ENCODE measurements around the gene SH2D7. TPM values are rescaled to one million over a fixed set of nuclear protein-coding genes. Genes with fewer than 3 reads are reported as not detected.

SH2D7 gene
- total and polyA plus RNA-seq, 12 donors = not detected

DNA sequence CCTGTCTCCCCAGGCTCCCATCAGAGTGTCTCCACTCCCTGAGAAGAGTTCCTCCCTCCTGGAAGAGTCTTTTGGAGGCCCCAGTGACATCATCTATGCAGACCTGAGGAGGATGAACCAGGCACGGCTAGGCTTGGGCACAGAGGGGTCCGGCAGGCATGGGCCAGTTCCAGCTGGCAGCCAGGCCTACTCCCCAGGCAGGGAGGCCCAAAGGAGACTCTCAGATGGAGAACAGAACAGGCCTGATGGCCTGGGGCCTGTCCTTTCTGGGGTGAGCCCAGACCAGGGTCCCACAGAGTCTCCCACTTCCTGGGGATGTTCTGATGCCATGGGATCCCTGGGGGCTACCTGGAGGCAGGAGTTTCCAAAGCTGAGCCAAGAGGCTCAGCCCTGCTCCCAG, 8.5 kb downstream of the SH2D7 start:
- no peaks in the 10 kb centered on the region for H3K36me3 ChIP-seq
- no peak for DNase-seq
- no peaks in the 10 kb centered on the region for H3K9me3 ChIP-seq
- H3K27me3 ChIP-seq = no peaks in the 10 kb centered on the region
- no peak for ATAC-seq
- intact Hi-C loops (cut with DNase I) = no loop called here
- TF ChIP-seq, protein P1, sequence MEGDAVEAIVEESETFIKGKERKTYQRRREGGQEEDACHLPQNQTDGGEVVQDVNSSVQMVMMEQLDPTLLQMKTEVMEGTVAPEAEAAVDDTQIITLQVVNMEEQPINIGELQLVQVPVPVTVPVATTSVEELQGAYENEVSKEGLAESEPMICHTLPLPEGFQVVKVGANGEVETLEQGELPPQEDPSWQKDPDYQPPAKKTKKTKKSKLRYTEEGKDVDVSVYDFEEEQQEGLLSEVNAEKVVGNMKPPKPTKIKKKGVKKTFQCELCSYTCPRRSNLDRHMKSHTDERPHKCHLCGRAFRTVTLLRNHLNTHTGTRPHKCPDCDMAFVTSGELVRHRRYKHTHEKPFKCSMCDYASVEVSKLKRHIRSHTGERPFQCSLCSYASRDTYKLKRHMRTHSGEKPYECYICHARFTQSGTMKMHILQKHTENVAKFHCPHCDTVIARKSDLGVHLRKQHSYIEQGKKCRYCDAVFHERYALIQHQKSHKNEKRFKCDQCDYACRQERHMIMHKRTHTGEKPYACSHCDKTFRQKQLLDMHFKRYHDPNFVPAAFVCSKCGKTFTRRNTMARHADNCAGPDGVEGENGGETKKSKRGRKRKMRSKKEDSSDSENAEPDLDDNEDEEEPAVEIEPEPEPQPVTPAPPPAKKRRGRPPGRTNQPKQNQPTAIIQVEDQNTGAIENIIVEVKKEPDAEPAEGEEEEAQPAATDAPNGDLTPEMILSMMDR (IDR thresholded peaks at IDR 0.05) = no peak
- WGBS, 2 donors = 83 to 88% methylated on average over 2 of the region's 2 CpGs
- peaks cover 0 to 35% (median 0%) of the 10 kb centered on the region in 9 donors for H3K4me1 ChIP-seq
- no peak overlapping the region for H3K27ac ChIP-seq
- no peak overlapping the region for H3K4me3 ChIP-seq

DNA sequence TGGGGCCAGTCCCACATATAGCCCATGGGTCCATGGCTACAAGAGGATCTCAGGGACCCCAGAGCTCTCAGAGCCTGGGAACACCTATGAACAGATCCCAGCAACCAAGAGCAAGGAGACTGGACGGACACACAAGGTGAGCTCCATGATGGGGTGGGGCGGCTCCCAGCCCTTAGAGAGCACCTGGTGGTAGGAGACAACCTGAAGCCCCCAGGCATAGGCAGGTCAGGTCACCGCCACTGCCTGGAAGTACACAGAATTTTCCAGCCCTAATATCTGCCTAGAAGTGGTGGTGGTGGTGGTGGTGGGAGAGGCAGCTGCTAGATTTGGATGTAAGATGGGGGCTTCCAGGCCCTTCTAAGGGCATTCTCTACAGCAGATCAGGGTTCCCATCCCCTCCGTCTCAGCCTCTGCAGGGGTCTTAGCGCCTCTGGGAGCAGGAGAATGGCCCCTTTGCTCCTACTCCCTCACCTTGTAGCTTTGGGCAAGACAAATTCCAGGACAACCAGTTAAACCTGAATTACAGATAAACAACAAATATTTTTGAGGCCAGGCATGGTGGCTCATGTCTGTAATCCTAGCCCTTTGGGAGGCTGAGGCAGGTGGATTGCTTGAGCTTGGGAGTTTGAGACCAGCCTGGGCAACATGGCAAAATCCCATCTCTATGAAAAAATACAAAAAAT, 9.2 kb downstream of the SH2D7 start:
- TF ChIP-seq, protein P1 (IDR thresholded peaks at IDR 0.05) = no peak
- intact Hi-C loops (cut with DNase I) = no loop called here
- ATAC-seq (no peak), DNase-seq (no peak)
- Histone ChIP-seq H3K27me3 (no peaks in the 10 kb centered on the region), H3K27ac (no peak overlapping the region), H3K9me3 (no peaks in the 10 kb centered on the region), H3K36me3 (no peaks in the 10 kb centered on the region), H3K4me1 (peaks cover 0 to 41% (median 0%) of the 10 kb centered on the region in 9 donors), H3K4me3 (no peak overlapping the region)
- WGBS, 2 donors = 95% methylated on average over 5 of the region's 5 CpGs

DNA sequence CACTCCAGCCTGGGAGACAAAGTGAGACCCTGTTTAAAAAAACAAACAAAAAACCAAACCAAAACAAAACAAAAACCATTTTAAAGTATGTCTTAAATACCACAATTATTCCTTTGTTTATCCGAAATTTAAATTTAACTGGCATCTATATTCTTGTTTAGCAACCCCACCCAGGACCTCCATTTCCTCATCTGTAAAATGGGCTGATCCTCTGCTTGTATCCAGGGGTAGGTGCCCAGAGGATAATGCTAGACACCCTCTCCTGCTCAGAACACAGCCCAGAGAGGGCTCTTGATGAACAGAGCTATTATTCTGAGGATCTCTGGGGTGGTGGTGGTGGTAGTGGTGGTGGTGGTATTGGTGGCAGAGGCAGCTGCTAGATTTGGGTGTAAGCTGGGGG, 9.8 kb downstream of the SH2D7 start:
- intact Hi-C loops (cut with DNase I) = no loop called here
- no peak for ATAC-seq

DNA sequence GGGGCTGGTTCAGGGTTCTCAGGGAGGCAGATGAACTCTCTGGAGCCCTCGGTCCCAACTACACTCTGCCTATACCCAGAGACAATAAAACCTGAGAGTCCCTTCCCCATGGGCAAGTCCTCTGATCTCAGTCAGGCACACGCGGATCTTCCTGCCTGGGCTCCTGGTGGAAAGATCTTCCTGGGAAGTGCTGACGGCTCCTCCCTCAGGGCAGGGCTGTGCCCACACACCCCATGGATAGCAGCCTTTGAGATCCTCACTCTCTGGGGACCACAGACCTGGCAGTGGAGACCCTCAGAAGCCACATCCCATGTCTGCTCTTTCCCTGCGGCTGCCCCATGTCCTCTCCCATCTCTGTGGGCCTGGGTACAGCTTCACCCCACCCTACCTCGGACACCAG, 10.4 kb downstream of the SH2D7 start:
- Histone ChIP-seq H3K36me3 (no peaks in the 10 kb centered on the region), H3K9me3 (no peaks in the 10 kb centered on the region), H3K4me1 (peaks cover 0 to 41% (median 0%) of the 10 kb centered on the region in 9 donors), H3K27me3 (no peaks in the 10 kb centered on the region), H3K4me3 (no peak overlapping the region), H3K27ac (peak overlapping the region in 1 of 10 donors; percentile 81)
- TF ChIP-seq, protein P1 (IDR thresholded peaks at IDR 0.05) = no peak
- ATAC-seq = no peak
- 84 to 87% methylated on average over 6 of the region's 6 CpGs for WGBS, 2 donors
- intact Hi-C loops (cut with DNase I) = no loop called here
- no peak for DNase-seq

More for the DNA sequence above, 9.8 kb downstream of the SH2D7 start:
- Histone ChIP-seq H3K4me3 (no peak overlapping the region), H3K9me3 (no peaks in the 10 kb centered on the region), H3K27me3 (no peaks in the 10 kb centered on the region), H3K4me1 (peaks cover 0 to 41% (median 0%) of the 10 kb centered on the region in 9 donors), H3K27ac (no peak overlapping the region), H3K36me3 (no peaks in the 10 kb centered on the region)
- TF ChIP-seq, protein P1 (IDR thresholded peaks at IDR 0.05) = no peak
- WGBS, 2 donors = 87 to 91% methylated on average over 1 of the region's 1 CpG
- no peak for DNase-seq

Data from heart right ventricle (tissue), 16 donors.